ENCODE data around the gene GATC.
"Not testable (repeated sequence)": the region's sequence is repeated elsewhere in the genome, so short reads cannot be mapped to it uniquely, and the experiment has no call there.

GATC gene

GRCh38 chr12:120468821-120469449 lies 22.7 kb downstream of the GATC start:
- FAIRE-seq (no peak), DNase-seq (ENCODE audit: insufficient read length, low spot score) (peak; percentile 27)

DNA sequence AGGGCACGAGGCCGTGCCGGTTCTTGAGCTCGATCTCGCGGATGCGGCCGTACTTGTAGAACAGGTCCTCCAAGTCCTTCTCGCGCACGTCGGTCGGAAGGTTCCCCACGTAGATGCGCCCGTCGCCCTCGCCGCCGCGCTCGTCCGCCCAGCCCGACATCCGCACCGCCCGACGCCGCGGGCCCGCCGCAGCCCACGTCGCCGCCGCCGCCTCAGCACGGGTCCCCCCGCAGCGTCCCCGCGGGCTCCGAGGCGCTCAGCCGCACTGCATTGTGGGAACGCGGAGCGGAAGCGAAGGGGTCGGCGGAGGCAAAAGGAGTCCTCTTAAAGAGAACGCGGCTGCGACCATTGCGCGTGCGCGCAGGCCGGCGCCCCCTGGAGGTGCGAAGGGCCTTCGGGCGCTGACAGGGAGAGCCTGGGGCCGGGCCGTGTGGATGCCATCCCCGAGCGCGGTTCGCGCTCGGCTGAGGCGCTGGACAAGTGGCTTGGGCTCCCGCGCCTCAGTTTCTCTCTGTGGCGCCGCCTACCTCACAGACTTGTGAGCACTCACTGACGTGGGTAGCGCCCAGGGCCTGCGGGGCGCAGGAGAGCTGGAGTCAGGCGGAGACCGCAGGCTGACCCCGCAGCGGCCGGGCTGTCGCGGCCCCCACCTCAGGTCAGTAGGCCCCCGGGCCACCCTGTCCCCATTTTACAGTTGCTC lies 23.4 kb downstream of the GATC start, which contains the start of gene SRSF9:
TSS of gene SRSF9 (minus strand) at position 299 of the 700 bp plus-strand sequence. CDS start at position 160, 139 bp downstream.
- FAIRE-seq: no peak
- DNase-seq (ENCODE audit: insufficient read length, low spot score): peak; percentile 98

- FAIRE-seq (no peak), DNase-seq (ENCODE audit: insufficient read length, low spot score) (no peak)
Observed at GRCh38 chr12:120470150-120470784, 24.0 kb downstream of the GATC start.

- DNase-seq (ENCODE audit: insufficient read length, low spot score) (no peak), FAIRE-seq (no peak)
Observed at GRCh38 chr12:120472521-120472920, 26.3 kb downstream of the GATC start.

- no peak for FAIRE-seq
- DNase-seq (ENCODE audit: insufficient read length, low spot score): no peak
Observed at GRCh38 chr12:120473807-120474615, 27.8 kb downstream of the GATC start.

- DNase-seq (ENCODE audit: insufficient read length, low spot score) (peak; percentile 90), FAIRE-seq (no peak)
Observed at GRCh38 chr12:120474616-120474960, 28.3 kb downstream of the GATC start.

GRCh38 chr12:120475643-120476042 lies 29.4 kb downstream of the GATC start:
- no peak for FAIRE-seq
- DNase-seq (ENCODE audit: insufficient read length, low spot score): no peak

DNA sequence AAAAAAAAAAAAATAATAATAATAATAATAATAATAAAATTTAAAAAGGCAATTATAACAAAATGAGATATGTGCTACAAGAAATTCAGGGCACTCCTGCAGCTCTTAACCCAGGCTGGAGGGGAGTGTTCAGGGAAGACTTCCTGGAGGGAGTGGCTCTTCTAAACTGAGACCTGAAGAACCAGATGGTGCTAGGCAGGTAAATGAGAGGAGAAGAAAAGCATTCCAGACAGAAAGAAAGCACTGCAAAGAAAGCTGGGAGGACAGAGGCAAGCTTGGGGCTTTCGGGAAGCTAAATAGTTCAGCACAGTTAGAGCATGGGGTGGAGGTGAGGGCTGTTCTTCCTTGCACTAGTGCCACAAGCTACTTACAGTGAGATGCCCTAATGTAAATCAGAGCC lies 33.2 kb downstream of the GATC start:
- no peak for FAIRE-seq
- DNase-seq (ENCODE audit: insufficient read length, low spot score): no peak

GRCh38 chr12:120480211-120480610 lies 34.0 kb downstream of the GATC start:
- no peak for FAIRE-seq
- no peak for DNase-seq (ENCODE audit: insufficient read length, low spot score)

- FAIRE-seq (no peak), DNase-seq (ENCODE audit: insufficient read length, low spot score) (no peak)
Observed at GRCh38 chr12:120481022-120481767, 35.0 kb downstream of the GATC start.

DNA sequence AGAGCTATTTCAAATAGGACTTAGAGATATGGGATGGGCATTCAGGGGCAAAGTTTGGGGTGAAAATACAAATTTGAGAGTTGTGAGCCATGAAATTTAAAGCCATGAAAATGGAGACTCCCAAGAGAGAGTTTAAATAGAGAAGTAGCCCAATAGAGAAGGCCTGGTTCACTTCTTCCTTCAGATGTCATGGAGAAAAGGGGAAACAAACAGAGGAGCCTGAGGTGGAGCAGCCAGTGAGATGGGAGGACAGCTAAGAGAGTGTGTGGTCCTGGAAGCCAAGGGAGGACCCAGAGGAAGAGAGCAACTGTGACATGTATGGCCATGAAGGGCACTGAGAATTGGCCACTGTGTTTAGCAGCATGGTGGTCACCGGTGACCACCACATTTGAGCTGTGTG lies 37.4 kb downstream of the GATC start:
- DNase-seq (ENCODE audit: insufficient read length, low spot score): no peak
- FAIRE-seq: no peak

DNA sequence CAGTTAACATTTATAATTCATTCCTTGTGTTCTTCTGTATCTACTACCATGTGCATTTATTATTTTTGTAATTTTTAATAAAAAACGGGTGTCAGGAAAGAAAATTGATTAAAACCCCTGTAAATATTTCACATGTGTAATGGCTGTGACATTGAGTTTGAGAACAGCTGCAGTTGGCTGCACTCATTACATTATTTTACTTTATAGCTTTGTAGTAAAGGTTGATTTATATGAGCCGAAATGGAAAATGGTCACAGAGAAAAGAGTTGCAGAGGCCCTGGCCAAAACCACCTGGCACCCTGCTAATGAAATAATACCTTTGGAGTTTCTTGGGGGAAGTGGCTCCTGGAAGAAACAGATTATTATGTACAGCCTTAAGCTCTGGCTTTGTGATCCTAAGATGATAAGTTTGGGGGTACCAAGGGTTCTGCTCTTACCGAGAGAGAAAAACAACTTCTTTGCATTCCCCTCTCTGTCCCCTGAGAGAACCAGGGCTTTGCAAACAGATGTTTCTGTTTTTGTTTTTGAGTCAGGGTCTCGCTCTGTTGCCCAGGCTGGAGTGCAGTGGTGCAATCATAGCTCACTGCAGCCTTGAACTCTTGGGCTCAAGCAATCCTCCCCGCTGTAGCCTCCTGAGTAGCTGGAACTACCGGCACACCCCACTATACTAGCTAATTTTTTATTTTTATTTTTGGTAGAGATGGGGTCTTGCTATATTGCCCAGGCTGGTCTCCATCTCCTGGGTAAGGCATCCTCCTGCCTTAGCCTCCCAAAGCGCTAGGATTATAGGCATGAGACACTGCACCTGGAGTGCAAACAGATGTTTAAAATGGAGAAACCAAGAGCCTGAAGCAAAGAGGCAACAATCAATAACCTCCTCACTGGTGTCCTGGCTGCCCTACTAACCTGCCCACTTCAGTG lies 40.0 kb downstream of the GATC start:
- FAIRE-seq (no peak), DNase-seq (ENCODE audit: insufficient read length, low spot score) (no peak)

DNA sequence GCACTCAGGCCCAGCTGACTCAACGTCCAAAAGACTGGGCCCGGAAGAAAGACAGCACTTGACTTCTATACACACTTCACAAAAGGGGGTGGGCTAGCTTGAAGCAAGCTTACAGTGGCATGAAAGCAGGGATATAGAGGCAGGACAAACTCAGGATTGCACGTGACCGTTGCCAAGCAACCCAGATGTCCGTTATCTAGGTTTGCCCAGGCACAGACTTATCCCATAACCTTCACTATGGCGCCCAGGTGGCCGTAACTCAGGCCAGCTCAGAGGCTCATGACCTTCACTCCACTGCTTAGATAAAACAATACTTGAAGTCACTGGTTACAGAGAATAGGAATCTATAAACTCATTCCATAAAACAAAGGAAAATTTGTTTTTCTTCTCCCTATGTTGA lies 41.3 kb downstream of the GATC start:
- not testable (repeated sequence) for FAIRE-seq; DNase-seq (ENCODE audit: insufficient read length, low spot score)

DNA sequence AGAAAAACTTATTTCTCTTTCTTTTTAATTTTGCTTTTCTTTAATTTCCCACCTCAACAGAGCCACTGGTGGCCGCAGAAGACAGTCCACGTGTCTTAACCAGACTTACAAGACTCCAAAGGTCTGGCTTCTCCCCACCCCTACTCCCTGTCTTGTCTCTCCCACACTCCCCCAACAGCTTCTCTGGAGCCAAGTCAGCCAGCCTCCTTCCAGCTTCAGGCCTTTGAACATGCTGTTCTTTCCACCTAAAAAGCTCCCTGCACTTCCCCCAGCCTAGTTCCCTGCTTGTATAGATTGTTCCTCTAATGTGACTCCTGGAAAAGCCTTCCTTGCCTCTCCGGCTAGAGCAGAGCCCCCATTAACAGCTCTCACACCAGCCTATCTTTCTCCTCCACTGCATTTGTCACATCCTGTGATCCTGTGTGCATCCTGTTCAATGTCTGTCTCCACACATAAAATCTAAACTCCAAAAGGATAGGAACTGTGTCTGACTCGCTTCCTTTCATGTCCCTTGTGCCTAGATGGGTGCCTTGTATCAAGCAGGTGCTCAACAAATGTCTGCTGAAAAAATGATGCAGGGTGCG lies 41.9 kb downstream of the GATC start:
- FAIRE-seq (no peak), DNase-seq (ENCODE audit: insufficient read length, low spot score) (no peak)

DNA sequence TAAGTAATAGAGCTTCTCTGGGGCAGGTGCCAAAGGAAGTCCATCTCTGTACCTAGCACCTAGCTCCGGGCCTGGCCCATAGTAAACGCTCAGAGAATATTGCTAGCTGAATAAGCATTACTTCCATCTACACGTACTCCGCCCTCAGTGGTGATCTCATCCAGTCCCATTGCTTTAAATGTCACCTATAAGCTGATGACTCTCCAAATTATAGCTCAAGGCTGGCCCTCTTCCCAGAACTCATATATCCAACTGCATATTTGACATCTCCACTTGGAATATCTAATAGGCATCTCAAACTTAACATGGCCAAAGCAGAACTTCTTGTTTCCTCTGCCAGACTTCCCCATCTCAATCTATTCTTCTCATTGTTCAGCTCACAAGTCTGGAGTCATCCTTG lies 42.8 kb downstream of the GATC start:
- DNase-seq (ENCODE audit: insufficient read length, low spot score) (no peak), FAIRE-seq (no peak)

DNA sequence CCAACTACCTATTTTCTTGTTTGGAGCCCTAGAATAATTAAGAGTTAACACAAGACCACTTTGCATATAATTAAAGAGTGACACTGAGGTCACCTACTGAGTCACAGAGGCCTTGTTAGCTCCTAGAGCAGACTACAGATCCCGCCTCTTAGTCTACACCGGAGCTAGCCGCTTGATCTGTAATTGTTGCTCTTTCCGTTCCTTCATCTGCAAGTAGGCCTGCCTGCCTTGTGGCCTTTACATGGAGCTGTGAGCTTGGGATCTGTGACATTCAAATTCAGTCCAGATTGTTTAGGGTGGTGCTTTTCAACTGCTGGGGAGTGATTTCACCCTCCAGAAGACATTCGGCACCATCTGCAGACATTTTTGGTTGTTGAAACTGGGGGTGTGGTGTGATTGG lies 44.1 kb downstream of the GATC start:
- no peak for FAIRE-seq
- DNase-seq (ENCODE audit: insufficient read length, low spot score): no peak

DNA sequence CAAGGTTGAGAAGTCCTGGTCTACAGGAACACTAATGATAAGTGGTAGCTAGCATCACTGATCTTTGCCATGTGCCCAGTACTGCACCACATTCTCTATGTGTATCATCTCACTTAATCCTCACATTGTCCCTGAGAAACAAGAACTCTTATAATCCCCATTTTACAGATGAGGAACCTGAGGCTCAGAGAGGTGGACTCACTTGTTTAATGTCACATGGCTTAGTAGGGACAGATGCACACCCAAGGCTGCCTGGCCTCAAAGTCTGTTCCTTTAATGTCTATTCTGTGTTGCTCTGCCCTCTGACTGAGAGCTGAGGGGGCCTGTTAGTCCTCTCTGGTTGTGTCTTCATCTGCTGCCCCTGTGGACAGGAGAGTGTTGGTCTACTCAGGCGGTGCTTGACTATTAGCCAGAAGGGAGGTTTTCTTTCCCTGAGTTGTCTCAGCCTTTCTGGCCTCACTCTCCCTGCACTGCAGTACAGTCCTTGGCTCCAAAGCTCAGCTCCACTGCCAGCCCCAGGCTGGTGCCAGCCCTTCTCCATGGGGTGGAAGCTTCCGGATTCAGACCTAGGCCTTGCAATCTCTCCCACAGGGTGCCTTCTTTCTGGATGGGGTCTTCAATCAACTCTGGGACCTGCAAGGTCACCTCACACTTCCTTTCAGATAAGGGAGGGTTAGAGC lies 44.7 kb downstream of the GATC start:
- no peak for FAIRE-seq

GRCh38 chr12:120495186-120495730 lies 49.0 kb downstream of the GATC start:
- peak; percentile 29 for DNase-seq (ENCODE audit: insufficient read length, low spot score)
- no peak for FAIRE-seq

More for the DNA sequence above, 44.7 kb downstream of the GATC start:
- no peak for DNase-seq (ENCODE audit: insufficient read length, low spot score)
